ENCODE data around the gene PTPRT.

The PTPRT gene

DNA sequence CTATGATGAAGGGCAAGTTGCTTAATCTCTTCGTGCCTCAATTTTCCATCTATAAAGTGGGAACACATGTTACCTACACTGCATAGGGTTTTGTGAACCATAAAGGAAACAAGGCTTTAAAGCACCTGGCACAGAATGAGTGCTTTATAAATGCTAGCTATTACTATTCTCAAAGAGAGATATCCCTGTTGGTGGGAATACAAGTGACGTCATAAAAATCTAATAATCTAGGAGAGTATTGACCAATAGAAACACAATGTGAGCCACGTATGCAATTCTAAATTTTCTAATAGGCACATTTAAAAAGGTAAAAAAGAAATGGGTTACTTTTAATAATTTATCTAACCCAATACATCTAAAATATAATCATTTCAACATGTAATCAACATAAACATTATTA lies 316.4 kb downstream of the PTPRT start:
- Histone ChIP-seq H3K27ac (no peak overlapping the region), H3K4me3 (ENCODE audit: low read depth in 1 of 2, low read length in 1 of 2) (no peak overlapping the region), H3K36me3 (no peaks in the 10 kb centered on the region), H3K9me3 (no peaks in the 10 kb centered on the region), H3K4me1 (ENCODE audit: control insufficient read depth in 1 of 2, insufficient read depth in 1 of 2, low read depth in 1 of 2, low read length in 1 of 2) (no peaks in the 10 kb centered on the region), H3K27me3 (no peaks in the 10 kb centered on the region)
- TF ChIP-seq, protein P1, sequence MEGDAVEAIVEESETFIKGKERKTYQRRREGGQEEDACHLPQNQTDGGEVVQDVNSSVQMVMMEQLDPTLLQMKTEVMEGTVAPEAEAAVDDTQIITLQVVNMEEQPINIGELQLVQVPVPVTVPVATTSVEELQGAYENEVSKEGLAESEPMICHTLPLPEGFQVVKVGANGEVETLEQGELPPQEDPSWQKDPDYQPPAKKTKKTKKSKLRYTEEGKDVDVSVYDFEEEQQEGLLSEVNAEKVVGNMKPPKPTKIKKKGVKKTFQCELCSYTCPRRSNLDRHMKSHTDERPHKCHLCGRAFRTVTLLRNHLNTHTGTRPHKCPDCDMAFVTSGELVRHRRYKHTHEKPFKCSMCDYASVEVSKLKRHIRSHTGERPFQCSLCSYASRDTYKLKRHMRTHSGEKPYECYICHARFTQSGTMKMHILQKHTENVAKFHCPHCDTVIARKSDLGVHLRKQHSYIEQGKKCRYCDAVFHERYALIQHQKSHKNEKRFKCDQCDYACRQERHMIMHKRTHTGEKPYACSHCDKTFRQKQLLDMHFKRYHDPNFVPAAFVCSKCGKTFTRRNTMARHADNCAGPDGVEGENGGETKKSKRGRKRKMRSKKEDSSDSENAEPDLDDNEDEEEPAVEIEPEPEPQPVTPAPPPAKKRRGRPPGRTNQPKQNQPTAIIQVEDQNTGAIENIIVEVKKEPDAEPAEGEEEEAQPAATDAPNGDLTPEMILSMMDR (IDR thresholded peaks at IDR 0.05), result no peak

GRCh38 chr20:42864116-42864515 lies 325.6 kb downstream of the PTPRT start:
- TF ChIP-seq, protein P1 (IDR thresholded peaks at IDR 0.05), result no peak

GRCh38 chr20:42862446-42862845 lies 327.3 kb downstream of the PTPRT start:
- Histone ChIP-seq H3K9me3 (no peaks in the 10 kb centered on the region), H3K27ac (no peak overlapping the region), H3K4me1 (ENCODE audit: control insufficient read depth in 1 of 2, insufficient read depth in 1 of 2, low read depth in 1 of 2, low read length in 1 of 2) (no peaks in the 10 kb centered on the region), H3K27me3 (no peaks in the 10 kb centered on the region), H3K36me3 (no peaks in the 10 kb centered on the region), H3K4me3 (ENCODE audit: low read depth in 1 of 2, low read length in 1 of 2) (no peak overlapping the region)
- TF ChIP-seq, protein P1 (IDR thresholded peaks at IDR 0.05), result no peak

More at GRCh38 chr20:42864116-42864515, 325.6 kb downstream of the PTPRT start:
- H3K36me3 ChIP-seq, result no peaks in the 10 kb centered on the region
- no peaks in the 10 kb centered on the region for H3K4me1 ChIP-seq (ENCODE audit: control insufficient read depth in 1 of 2, insufficient read depth in 1 of 2, low read depth in 1 of 2, low read length in 1 of 2)
- no peaks in the 10 kb centered on the region for H3K9me3 ChIP-seq
- H3K27me3 ChIP-seq, result no peaks in the 10 kb centered on the region
- no peak overlapping the region for H3K27ac ChIP-seq
- no peak overlapping the region for H3K4me3 ChIP-seq (ENCODE audit: low read depth in 1 of 2, low read length in 1 of 2)

- TF ChIP-seq, protein P1 (IDR thresholded peaks at IDR 0.05), result no peak
- H3K9me3 ChIP-seq, result no peaks in the 10 kb centered on the region
Observed at GRCh38 chr20:42857446-42857845, 332.3 kb downstream of the PTPRT start.

GRCh38 chr20:42855896-42856295 lies 333.8 kb downstream of the PTPRT start:
- no peaks in the 10 kb centered on the region for H3K4me1 ChIP-seq (ENCODE audit: control insufficient read depth in 1 of 2, insufficient read depth in 1 of 2, low read depth in 1 of 2, low read length in 1 of 2)
- H3K4me3 ChIP-seq (ENCODE audit: low read depth in 1 of 2, low read length in 1 of 2), result no peak overlapping the region
- no peaks in the 10 kb centered on the region for H3K27me3 ChIP-seq
- H3K36me3 ChIP-seq, result no peaks in the 10 kb centered on the region
- H3K9me3 ChIP-seq, result no peaks in the 10 kb centered on the region
- TF ChIP-seq, protein P1 (IDR thresholded peaks at IDR 0.05), result no peak
- no peak overlapping the region for H3K27ac ChIP-seq

More at GRCh38 chr20:42857446-42857845, 332.3 kb downstream of the PTPRT start:
- no peak overlapping the region for H3K27ac ChIP-seq
- no peaks in the 10 kb centered on the region for H3K4me1 ChIP-seq (ENCODE audit: control insufficient read depth in 1 of 2, insufficient read depth in 1 of 2, low read depth in 1 of 2, low read length in 1 of 2)
- no peaks in the 10 kb centered on the region for H3K27me3 ChIP-seq
- no peak overlapping the region for H3K4me3 ChIP-seq (ENCODE audit: low read depth in 1 of 2, low read length in 1 of 2)
- no peaks in the 10 kb centered on the region for H3K36me3 ChIP-seq

DNA sequence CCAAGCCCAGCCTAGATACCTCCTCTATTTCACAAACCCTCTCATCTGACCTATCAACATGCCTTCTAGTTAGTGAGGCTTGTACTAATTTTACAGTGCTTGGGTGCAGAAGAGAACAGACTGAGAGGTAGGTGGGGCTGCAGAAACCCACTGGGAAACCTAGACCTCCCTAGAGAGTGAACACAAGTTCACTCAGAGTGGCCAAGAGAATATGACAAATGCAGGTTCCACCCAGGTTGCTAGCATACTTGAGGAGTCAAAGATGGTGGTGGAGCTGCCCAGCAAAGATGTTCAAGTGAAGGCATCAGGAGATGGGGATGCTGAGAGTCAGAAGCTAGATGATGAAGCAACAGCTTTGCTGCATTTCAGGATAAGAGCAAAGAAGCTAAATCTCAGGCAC lies 337.0 kb downstream of the PTPRT start:
- H3K27ac ChIP-seq, result no peak overlapping the region
- no peaks in the 10 kb centered on the region for H3K4me1 ChIP-seq (ENCODE audit: control insufficient read depth in 1 of 2, insufficient read depth in 1 of 2, low read depth in 1 of 2, low read length in 1 of 2)
- no peak overlapping the region for H3K4me3 ChIP-seq (ENCODE audit: low read depth in 1 of 2, low read length in 1 of 2)
- H3K9me3 ChIP-seq, result no peaks in the 10 kb centered on the region
- H3K36me3 ChIP-seq, result no peaks in the 10 kb centered on the region
- no peaks in the 10 kb centered on the region for H3K27me3 ChIP-seq
- TF ChIP-seq, protein P1 (IDR thresholded peaks at IDR 0.05), result no peak

Data from neutrophil (primary cell).